CD4-positive, alpha-beta T cell treated with Interleukin-15 for 4 hours (primary cell): ENCODE measurements around the gene TMEM52.

Experiments used
- DNase-seq: peaks from one replicate; pipeline ENCODE4 v3.0.0-alpha.2; 2020; ENCODE audit warnings: low spot score

TMEM52 gene

GRCh38 chr1:1914971-1915692 is 3.9 kb downstream of the TMEM52 start, which contains the start of gene CALML6:
CALML6 (plus strand) TSS chr1:1915260; CDS start chr1:1915281, 21 bp downstream.
- no peak for DNase-seq

- no peak for DNase-seq
Measured at GRCh38 chr1:1914101-1914970, 4.7 kb downstream of the TMEM52 start.

GRCh38 chr1:1911350-1912041 is 7.6 kb downstream of the TMEM52 start:
- no peak for DNase-seq

GRCh38 chr1:1910651-1911331 is 8.3 kb downstream of the TMEM52 start:
- DNase-seq, result no peak

- DNase-seq, result no peak
Measured at GRCh38 chr1:1910033-1910465, 9.0 kb downstream of the TMEM52 start.

GRCh38 chr1:1908506-1908791 is 10.6 kb downstream of the TMEM52 start:
- DNase-seq, result no peak

GRCh38 chr1:1907098-1907736 is 11.9 kb downstream of the TMEM52 start:
- no peak for DNase-seq

GRCh38 chr1:1906185-1907097 is 12.6 kb downstream of the TMEM52 start:
- peak; percentile 64 for DNase-seq

- no peak for DNase-seq
Measured at GRCh38 chr1:1903224-1903623, 15.9 kb downstream of the TMEM52 start.

GRCh38 chr1:1901641-1902294 is 17.3 kb downstream of the TMEM52 start:
- DNase-seq, result no peak

GRCh38 chr1:1900883-1901640 is 18.0 kb downstream of the TMEM52 start:
- no peak for DNase-seq

GRCh38 chr1:1899967-1900327 is 19.1 kb downstream of the TMEM52 start:
- no peak for DNase-seq

- DNase-seq, result peak; percentile 7
Measured at GRCh38 chr1:1899266-1899966, 19.7 kb downstream of the TMEM52 start.

GRCh38 chr1:1898246-1898933 is 20.7 kb downstream of the TMEM52 start:
- DNase-seq, result no peak

- no peak for DNase-seq
Measured at GRCh38 chr1:1895456-1896336, 23.4 kb downstream of the TMEM52 start.

GRCh38 chr1:1895060-1895418 is 24.0 kb downstream of the TMEM52 start:
- DNase-seq, result no peak

- no peak for DNase-seq
Measured at GRCh38 chr1:1894354-1895059, 24.6 kb downstream of the TMEM52 start.
